Hepatocyte (in vitro differentiated cells): ENCODE data around the gene IRF8.

Experiments
- CTCF ChIP-seq: fragments of 200-600 bp; sonication (generic); IDR thresholded peaks from 2 replicates; pipeline ENCODE4 v1.5.1; 2016; ENCODE audit warnings: antibody characterized with exemption, mild to moderate bottlenecking; ENCODE audit not compliant: poor library complexity
- EZH2 ChIP-seq: fragments of 200-600 bp; sonication (generic); IDR thresholded peaks from 2 replicates; pipeline ENCODE4 v1.6.1; 2016; ENCODE audit warnings: antibody characterized with exemption, mild to moderate bottlenecking, borderline replicate concordance

GRCh38 chr16:85860413-85861094 is 38.4 kb upstream of the IRF8 start:
- TF ChIP-seq CTCF (no peak), EZH2 (no peak)
